ENCODE results near the gene LY6G6F.

DNA sequence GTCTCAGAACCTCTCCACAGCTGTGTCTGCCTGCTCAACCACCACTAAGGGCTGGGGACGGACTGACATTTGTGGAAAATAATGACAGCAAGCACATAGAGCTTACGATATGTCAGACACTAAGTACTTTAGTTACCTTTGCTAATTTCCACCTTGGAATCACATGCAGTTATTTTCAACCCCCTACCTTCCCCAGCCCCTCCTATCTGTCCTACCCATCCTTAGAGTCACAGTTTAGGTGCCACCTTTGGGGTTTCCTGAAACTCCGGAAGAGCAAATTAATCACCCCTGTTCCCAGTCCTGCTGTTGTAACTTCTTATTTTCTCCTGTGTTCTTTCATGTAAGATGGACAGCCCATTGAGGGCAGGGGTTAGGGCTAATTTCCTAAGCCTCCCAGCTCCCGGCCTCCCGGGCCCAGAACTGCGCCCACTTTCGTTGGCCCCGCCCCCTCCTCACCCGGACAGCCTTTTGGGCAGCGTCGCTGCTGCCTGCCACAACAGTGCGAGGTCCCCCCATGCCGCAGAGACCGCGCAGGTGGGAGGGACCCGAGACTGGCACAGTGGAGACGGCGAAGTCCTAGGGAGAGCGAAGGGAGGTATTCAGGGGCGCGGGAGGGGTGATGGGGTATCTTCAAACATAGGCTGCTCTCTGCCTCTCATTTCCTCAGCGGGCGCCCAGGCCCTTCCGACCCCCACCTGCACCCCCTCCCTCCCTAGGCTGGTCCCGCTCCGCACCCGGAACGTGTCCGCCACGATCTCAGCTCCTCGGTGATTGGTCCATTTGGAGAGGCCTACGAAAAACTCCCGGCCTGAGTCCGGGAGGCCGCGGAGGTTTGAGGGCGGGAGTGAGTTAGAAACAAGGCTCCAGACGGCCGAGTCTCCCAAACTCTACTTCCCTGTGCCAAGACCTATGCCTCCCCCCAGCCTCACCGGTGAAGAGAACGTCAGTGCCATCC, 21.3 kb downstream of the LY6G6F start:
- TF ChIP-seq, protein P1, sequence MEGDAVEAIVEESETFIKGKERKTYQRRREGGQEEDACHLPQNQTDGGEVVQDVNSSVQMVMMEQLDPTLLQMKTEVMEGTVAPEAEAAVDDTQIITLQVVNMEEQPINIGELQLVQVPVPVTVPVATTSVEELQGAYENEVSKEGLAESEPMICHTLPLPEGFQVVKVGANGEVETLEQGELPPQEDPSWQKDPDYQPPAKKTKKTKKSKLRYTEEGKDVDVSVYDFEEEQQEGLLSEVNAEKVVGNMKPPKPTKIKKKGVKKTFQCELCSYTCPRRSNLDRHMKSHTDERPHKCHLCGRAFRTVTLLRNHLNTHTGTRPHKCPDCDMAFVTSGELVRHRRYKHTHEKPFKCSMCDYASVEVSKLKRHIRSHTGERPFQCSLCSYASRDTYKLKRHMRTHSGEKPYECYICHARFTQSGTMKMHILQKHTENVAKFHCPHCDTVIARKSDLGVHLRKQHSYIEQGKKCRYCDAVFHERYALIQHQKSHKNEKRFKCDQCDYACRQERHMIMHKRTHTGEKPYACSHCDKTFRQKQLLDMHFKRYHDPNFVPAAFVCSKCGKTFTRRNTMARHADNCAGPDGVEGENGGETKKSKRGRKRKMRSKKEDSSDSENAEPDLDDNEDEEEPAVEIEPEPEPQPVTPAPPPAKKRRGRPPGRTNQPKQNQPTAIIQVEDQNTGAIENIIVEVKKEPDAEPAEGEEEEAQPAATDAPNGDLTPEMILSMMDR (IDR thresholded peaks at IDR 0.05; ENCODE audit: insufficient read depth, low read length, poor library complexity, severe bottlenecking): no peak
- no peak for TF ChIP-seq EZH2phosphoT487 (conservative IDR thresholded peaks at IDR 0.05; ENCODE audit: low read length)
